Activated B cell treated with CpG ODN at 0.5 μM for 24 hours (primary cell): ENCODE measurements around the gene NOP9. TPM values are rescaled to one million over a fixed set of nuclear protein-coding genes. Genes with fewer than 3 reads are reported as not detected.

Source experiments
- ATAC-seq: fragments of 200-7000 bp; cut with Tn5 transposase; one replicate; pipeline ENCODE4 v1.10.0; 2021; ENCODE audit warnings: low read depth, mild to moderate bottlenecking, moderate library complexity
- CTCF ChIA-PET: fragments of 350-600 bp; sonication (Branson Sonifier 250); formaldehyde crosslinking; loops from one replicate; lab custom pipeline; 2021; ENCODE audit warnings: antibody characterized with exemption; lab: Charles Lee
- POLR2A ChIA-PET: fragments of 350-600 bp; sonication (Branson Sonifier 250); formaldehyde crosslinking; loops from one replicate; lab custom pipeline; 2021; ENCODE audit warnings: antibody characterized with exemption; lab: Charles Lee
- DNase-seq: peaks from one replicate; pipeline ENCODE4 v3.0.0; 2022
- H3K27ac Mint-ChIP-seq: one replicate; pipeline ENCODE4 v1.8.0; 2020; ENCODE audit warnings: mixed read lengths
- H3K27me3 Mint-ChIP-seq: one replicate; pipeline ENCODE4 v1.8.0; 2021; ENCODE audit warnings: mixed read lengths
- H3K36me3 Mint-ChIP-seq: one replicate; pipeline ENCODE4 v1.8.0; 2021; ENCODE audit warnings: low read depth, mixed read lengths
- H3K4me1 Mint-ChIP-seq: one replicate; pipeline ENCODE4 v1.8.0; 2021; ENCODE audit warnings: mixed read lengths
- H3K4me3 Mint-ChIP-seq: one replicate; pipeline ENCODE4 v1.8.0; 2020; ENCODE audit warnings: mild to moderate bottlenecking, mixed read lengths
- H3K9me3 Mint-ChIP-seq: one replicate; pipeline ENCODE4 v1.8.0; 2020; ENCODE audit warnings: mixed read lengths
- CTCF ChIP-seq: fragments of 200-600 bp; IDR thresholded peaks from one replicate; pipeline ENCODE4 v1.8.0; 2022; ENCODE audit warnings: antibody characterized with exemption, mild to moderate bottlenecking
- intact Hi-C: fragments of 100-400 bp; cut with micrococcal nuclease; formaldehyde crosslinking; loops from one replicate; pipeline ENCODE4 v1.15.1; 2024
- total RNA-seq: library from RNA; stranded (reverse); gene quantifications from 2 replicates; pipeline ENCODE4 v1.2.3, GENCODE V29; 2022

The NOP9 gene
- total RNA-seq, 1 donor from 2014 or later, result 36.4 TPM

- peak within 1 kb of the TSS; percentile 59 for H3K27ac Mint-ChIP-seq
- no peaks in the 10 kb centered on the region for H3K9me3 Mint-ChIP-seq
- TF ChIP-seq CTCF, result peak; percentile 70
- no peak within 1 kb of the TSS for H3K4me3 Mint-ChIP-seq
- DNase-seq, result peak; percentile 48
- ChIA-PET POLR2A (interaction anchor here (0.5 to 4.4 kb wide), 16 partner anchors 8 to 193 kb away, joined by 3 to 46 read pairs (median 4); partner anchors contain the start of genes CHMP4A, DCAF11, DHRS1 and IRF9), CTCF (interaction anchor here (0.6 to 7.2 kb wide), 35 partner anchors 10 to 256 kb away, joined by 3 to 67 read pairs (median 4); partner anchors contain the start of genes CARMIL3, CBLN3, DHRS1 and IPO4)
- intact Hi-C loops, result loop anchor here (1.0 kb wide), 6 partner anchors 8 to 293 kb away; partner anchors contain the start of genes DHRS1, IPO4, MDP1 and NOP9
- peak; percentile 23 for ATAC-seq
- H3K27me3 Mint-ChIP-seq, result no peaks in the 10 kb centered on the region
- H3K4me1 Mint-ChIP-seq, result peaks cover 39% of the 10 kb centered on the region
- H3K36me3 Mint-ChIP-seq, result peaks cover 54% of the 10 kb centered on the region
These were observed 8.1 kb downstream of the NOP9 start, which contains the start of gene CIDEB for GRCh38 chr14:24307575-24308341. CIDEB (minus strand) TSS chr14:24307977; CDS start chr14:24307858, 119 bp downstream.

- Mint-ChIP-seq H3K36me3 (peaks cover 46% of the 10 kb centered on the region), H3K4me1 (peaks cover 47% of the 10 kb centered on the region), H3K4me3 (no peak overlapping the region), H3K27ac (peak overlapping the region; percentile 59), H3K27me3 (no peaks in the 10 kb centered on the region), H3K9me3 (no peaks in the 10 kb centered on the region)
- intact Hi-C loops, result loop anchor here (1.0 kb wide), 6 partner anchors 9 to 294 kb away; partner anchors contain the start of genes DHRS1, IPO4, MDP1 and NOP9
- ChIA-PET CTCF (interaction anchor here (0.6 to 7.2 kb wide), 31 partner anchors 9 to 257 kb away, joined by 3 to 67 read pairs (median 5); partner anchors contain the start of genes CARMIL3, CBLN3, DCAF11 and DHRS1), POLR2A (interaction anchor here (0.6 to 4.4 kb wide), 15 partner anchors 9 to 194 kb away, joined by 3 to 46 read pairs (median 5); partner anchors contain the start of genes CHMP4A, DCAF11, DHRS1 and IRF9)
- no peak for DNase-seq
- no peak for ATAC-seq
- no peak for TF ChIP-seq CTCF
These were observed 8.9 kb downstream of the NOP9 start for GRCh38 chr14:24308342-24309124.

GRCh38 chr14:24309538-24310264 is 10.1 kb downstream of the NOP9 start, which contains the start of gene LTB4R2:
LTB4R2 (plus strand) TSS chr14:24310140; CDS start chr14:24310665, 525 bp downstream.
- H3K27me3 Mint-ChIP-seq, result no peaks in the 10 kb centered on the region
- peak within 1 kb of the TSS; percentile 75 for H3K4me3 Mint-ChIP-seq
- H3K4me1 Mint-ChIP-seq, result peaks cover 58% of the 10 kb centered on the region
- H3K27ac Mint-ChIP-seq, result peak within 1 kb of the TSS; percentile 80
- peaks cover 34% of the 10 kb centered on the region for H3K36me3 Mint-ChIP-seq
- DNase-seq, result no peak
- ChIA-PET CTCF (interaction anchor here (1.6 to 7.2 kb wide), 11 partner anchors 12 to 201 kb away, joined by 7 to 67 read pairs (median 19); partner anchors contain the start of genes DHRS1, MDP1, NOP9 and TINF2), POLR2A (interaction anchor here (0.5 to 4.4 kb wide), 17 partner anchors 10 to 215 kb away, joined by 3 to 46 read pairs (median 7); partner anchors contain the start of genes CHMP4A, DHRS1, IRF9 and KHNYN)
- ATAC-seq, result no peak
- intact Hi-C loops, result loop anchor here (2.0 kb wide), 1 partner anchor 195 kb away; the partner anchor contains the start of genes DCAF11 and NRL
- H3K9me3 Mint-ChIP-seq, result no peaks in the 10 kb centered on the region
- no peak for TF ChIP-seq CTCF

GRCh38 chr14:24310265-24310645 is 10.6 kb downstream of the NOP9 start:
- DNase-seq (no peak), ATAC-seq (no peak)
- intact Hi-C loops, result loop anchor here (2.0 kb wide), 1 partner anchor 195 kb away; the partner anchor contains the start of genes DCAF11 and NRL
- peaks cover 59% of the 10 kb centered on the region for H3K4me1 Mint-ChIP-seq
- H3K36me3 Mint-ChIP-seq, result peaks cover 29% of the 10 kb centered on the region
- H3K9me3 Mint-ChIP-seq, result no peaks in the 10 kb centered on the region
- H3K27me3 Mint-ChIP-seq, result no peaks in the 10 kb centered on the region
- ChIA-PET CTCF (interaction anchor here (0.7 to 7.2 kb wide), 8 partner anchors 8 to 121 kb away, joined by 3 to 67 read pairs (median 23); partner anchors contain the start of genes DHRS1, MDP1, NOP9 and TINF2), POLR2A (interaction anchor here (0.5 to 4.4 kb wide), 22 partner anchors 10 to 216 kb away, joined by 3 to 26 read pairs (median 3); partner anchors contain the start of genes DHRS1, IRF9, KHNYN and MDP1)
- no peak for TF ChIP-seq CTCF
- peak overlapping the region; percentile 80 for H3K27ac Mint-ChIP-seq
- H3K4me3 Mint-ChIP-seq, result peak overlapping the region; percentile 75
